NB4 (cell line): Measurements from ENCODE around the gene VPS37B.

ENCODE experiments used
- CTCF ChIP-seq: IDR thresholded peaks from one replicate; pipeline ENCODE4 v1.5.1; 2012; ENCODE audit warnings: low read depth, low read length
- MYC ChIP-seq: IDR thresholded peaks from 2 replicates; pipeline ENCODE4 v1.6.1; 2011; ENCODE audit warnings: low read depth, low read length
- POLR2A ChIP-seq: IDR thresholded peaks from 2 replicates; pipeline ENCODE4 v1.6.1; 2011; ENCODE audit warnings: mild to moderate bottlenecking; ENCODE audit not compliant: insufficient read length; ENCODE audit errors: extremely low read depth

DNA sequence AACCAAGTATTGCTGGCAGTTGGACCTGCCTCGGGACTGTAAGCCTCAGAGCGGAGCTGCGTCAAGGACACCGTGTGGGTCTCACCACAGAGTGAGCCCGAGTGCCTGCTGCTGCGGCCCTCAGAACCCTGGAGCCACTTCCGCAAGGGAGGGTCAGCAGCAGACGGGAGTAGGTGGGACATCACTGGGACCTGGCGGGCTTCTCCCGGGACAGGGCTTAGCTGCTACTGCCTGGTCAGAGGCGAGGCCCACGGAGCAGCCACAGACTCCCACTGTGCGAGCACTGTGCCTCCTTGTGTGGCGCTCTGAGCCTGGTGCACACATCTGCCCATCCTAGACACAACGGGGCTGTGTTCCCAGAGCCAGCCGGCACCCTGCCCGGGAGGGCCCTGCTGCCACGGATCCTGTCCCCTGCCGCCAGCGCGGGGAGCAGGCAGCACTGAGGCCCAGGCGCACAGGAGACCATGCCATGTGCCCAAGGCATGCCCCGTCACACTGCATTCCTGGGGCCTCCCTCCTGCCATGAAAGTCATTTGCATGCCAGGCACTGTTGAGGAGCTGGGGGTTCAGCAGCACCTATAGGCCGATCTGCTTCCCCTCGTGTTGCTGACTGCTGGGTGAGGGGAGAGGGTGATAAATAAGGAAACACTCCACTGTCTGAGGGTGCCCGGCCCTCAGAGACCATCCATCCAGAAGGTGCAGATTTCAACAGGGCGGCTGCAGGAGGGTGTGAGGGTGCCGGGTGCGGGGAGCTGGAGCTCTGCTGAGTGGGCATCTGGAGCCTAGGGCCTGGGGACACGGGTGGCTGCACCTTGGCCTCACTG, 50.7 kb downstream of the VPS37B start:
- no peak for TF ChIP-seq CTCF
- TF ChIP-seq POLR2A = no peak
- TF ChIP-seq MYC = no peak
